ENCODE data around the gene IDH3B. TPM values are rescaled to one million over a fixed set of nuclear protein-coding genes. Genes with fewer than 3 reads are reported as not detected.
A peak's percentile ranks its signal among the peaks of the same experiment; 100 is the strongest.
"Not testable (repeated sequence)": the region's sequence is repeated elsewhere in the genome, so short reads cannot be mapped to it uniquely, and the experiment has no call there.

Gene IDH3B
- total RNA-seq, 2 experiments from 2014 or later: 95.6 to 99.1 TPM

DNA sequence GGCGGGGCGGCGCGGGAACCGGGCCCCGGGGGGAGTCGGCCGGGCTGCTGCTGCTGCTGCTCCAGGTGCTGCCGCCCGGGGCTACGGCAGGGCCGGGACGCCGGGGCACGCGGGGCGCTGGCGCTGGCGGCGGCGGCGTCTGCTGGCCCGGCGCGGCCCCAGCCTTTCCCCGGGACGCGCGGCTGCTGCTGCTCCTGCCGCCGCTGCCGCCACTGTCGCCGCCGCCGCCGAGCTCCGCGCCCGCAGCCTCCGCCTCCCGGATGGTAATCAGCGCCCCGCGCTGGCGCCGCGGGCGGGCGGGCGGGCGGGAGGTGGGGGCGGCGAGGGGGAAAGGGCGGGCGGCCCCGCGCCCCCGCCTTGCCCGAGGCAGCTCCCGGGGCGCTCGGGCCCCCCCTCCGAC, 28.9 kb upstream of the IDH3B start:
- CTCF ChIA-PET: interaction anchor here (0.7 to 1.7 kb wide), 4 partner anchors 25 to 60 kb away, joined by 3 to 5 read pairs (median 4); no protein-coding TSS in a partner anchor
- Mint-ChIP-seq H3K9me3 (no peaks in the 10 kb centered on the region), H3K4me3 (no peak overlapping the region), H3K4me1 (ENCODE audit: low read depth) (peaks cover 17% of the 10 kb centered on the region), H3K36me3 (peaks cover 3% of the 10 kb centered on the region), H3K27ac (no peak overlapping the region), H3K27me3 (peaks cover 40% of the 10 kb centered on the region)
- POLR2A ChIA-PET: no interaction called here
- DNase-seq: peak; percentile 27
- intact Hi-C loops (cut with micrococcal nuclease): no loop called here

DNA sequence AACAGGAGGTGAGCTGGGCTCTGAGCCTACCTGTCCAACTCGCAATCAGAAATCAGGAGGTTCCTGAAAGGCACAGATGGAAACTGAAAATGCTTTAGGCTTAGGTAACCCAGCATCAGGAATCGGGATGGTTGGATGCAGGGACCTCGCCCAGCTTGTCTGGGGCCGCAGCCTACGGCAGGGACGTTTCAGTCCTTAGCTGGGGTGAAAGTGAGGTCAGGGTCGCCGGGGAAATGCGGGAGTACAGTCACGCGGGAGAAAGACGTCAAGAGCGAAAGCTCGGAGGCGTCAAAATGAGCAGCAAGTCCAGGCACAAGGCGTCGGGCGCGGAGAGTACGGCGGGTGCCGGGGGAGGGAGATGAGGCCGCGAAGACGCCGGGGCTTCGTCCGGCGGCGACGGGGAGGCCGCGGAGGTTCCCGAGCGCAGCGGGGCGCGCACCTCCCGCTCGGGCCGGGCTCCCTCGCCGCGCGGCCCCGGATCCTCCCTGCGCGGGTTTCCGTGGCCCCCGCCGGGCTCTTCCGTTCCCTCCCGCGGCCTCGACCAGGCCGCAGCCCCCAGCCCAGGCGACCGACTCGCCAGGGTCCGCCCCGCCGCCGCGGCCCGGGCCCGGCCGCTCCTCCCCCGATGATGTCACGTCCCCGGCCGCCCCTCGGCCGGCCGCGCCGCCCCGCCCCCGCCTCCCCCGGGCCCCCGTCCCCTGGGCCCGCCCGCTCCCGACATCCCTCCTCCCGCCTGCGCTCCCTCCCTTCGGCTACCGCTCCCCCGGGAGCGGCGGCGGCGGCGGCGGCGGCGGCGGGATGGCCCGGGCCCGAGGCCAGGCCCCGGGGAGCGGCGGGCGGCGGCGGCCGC, 28.2 kb upstream of the IDH3B start, which contains the start of gene EBF4:
TSS of gene EBF4 (plus strand) at position 745 of the 850 bp plus-strand sequence. CDS start 866 bp downstream, outside the sequence.
- H3K36me3 Mint-ChIP-seq: peaks cover 3% of the 10 kb centered on the region
- ChIA-PET POLR2A (interaction anchor here (0.6 kb wide), 2 partner anchors 32 kb away, joined by 3 read pairs; no protein-coding TSS in a partner anchor), CTCF (interaction anchor here (0.7 to 1.7 kb wide), 4 partner anchors 26 to 61 kb away, joined by 3 to 5 read pairs (median 3); no protein-coding TSS in a partner anchor)
- peak within 1 kb of the TSS; percentile 72 for H3K4me3 Mint-ChIP-seq
- H3K27ac Mint-ChIP-seq: peak within 1 kb of the TSS; percentile 43
- no peaks in the 10 kb centered on the region for H3K9me3 Mint-ChIP-seq
- H3K4me1 Mint-ChIP-seq (ENCODE audit: low read depth): peaks cover 22% of the 10 kb centered on the region
- peak; percentile 51 for DNase-seq
- H3K27me3 Mint-ChIP-seq: peaks cover 40% of the 10 kb centered on the region
- intact Hi-C loops (cut with micrococcal nuclease): no loop called here

DNA sequence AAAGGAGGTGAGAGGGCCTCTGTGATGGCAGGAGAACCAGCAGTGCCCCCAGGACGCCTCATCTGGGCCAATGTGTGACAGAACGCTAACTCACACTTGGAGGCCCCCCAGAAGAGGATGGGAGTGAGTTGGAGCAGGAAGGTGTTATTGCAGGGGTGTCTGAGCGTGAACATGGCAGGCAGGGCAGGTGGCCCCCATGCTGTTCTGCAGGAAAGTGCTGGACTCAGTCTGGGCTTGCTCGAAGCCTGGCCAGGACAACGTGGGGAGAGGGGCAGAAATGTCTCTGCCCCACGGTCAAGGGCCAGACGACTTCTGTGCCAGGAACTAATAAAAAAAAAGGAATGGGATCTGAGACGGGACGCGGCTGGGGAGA, 27.6 kb upstream of the IDH3B start:
- peak overlapping the region; percentile 72 for H3K4me3 Mint-ChIP-seq
- no peak for DNase-seq
- H3K9me3 Mint-ChIP-seq: no peaks in the 10 kb centered on the region
- H3K4me1 Mint-ChIP-seq (ENCODE audit: low read depth): peaks cover 22% of the 10 kb centered on the region
- ChIA-PET CTCF (interaction anchor here (1.0 to 1.7 kb wide), 2 partner anchors 52 to 61 kb away, joined by 3 to 5 read pairs; no protein-coding TSS in a partner anchor), POLR2A (interaction anchor here (0.6 kb wide), 1 partner anchor 31 kb away, joined by 3 read pairs; no protein-coding TSS in a partner anchor)
- intact Hi-C loops (cut with micrococcal nuclease): no loop called here
- peaks cover 3% of the 10 kb centered on the region for H3K36me3 Mint-ChIP-seq
- H3K27me3 Mint-ChIP-seq: peaks cover 36% of the 10 kb centered on the region
- no peak overlapping the region for H3K27ac Mint-ChIP-seq

DNA sequence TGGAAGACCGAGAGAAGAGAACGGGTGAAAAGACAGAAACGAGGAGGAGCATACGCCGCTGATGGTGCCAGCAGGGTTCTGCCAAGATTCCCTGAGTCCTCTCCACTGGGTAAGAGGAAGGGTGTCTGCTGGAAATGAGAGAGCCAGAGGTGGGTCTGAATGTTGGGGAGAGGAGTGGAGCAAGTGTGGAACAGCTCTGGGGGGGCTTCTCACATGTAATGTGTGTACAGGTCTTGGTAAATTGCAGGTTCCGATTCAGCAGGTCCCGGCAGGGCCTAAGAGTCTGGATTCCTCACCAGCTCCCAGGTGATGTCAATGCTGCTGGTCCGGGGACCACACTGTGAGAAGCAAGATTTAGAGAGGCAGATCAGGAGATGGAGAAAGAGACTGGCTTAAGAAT, 27.1 kb upstream of the IDH3B start:
- DNase-seq: no peak
- Mint-ChIP-seq H3K9me3 (no peaks in the 10 kb centered on the region), H3K4me3 (peak overlapping the region; percentile 72), H3K27me3 (peaks cover 34% of the 10 kb centered on the region), H3K4me1 (ENCODE audit: low read depth) (peaks cover 22% of the 10 kb centered on the region), H3K27ac (no peak overlapping the region), H3K36me3 (peaks cover 3% of the 10 kb centered on the region)
- ChIA-PET POLR2A (no interaction called here), CTCF (interaction anchor here (1.0 to 1.7 kb wide), 2 partner anchors 52 to 62 kb away, joined by 3 to 5 read pairs; no protein-coding TSS in a partner anchor)
- intact Hi-C loops (cut with micrococcal nuclease): no loop called here

DNA sequence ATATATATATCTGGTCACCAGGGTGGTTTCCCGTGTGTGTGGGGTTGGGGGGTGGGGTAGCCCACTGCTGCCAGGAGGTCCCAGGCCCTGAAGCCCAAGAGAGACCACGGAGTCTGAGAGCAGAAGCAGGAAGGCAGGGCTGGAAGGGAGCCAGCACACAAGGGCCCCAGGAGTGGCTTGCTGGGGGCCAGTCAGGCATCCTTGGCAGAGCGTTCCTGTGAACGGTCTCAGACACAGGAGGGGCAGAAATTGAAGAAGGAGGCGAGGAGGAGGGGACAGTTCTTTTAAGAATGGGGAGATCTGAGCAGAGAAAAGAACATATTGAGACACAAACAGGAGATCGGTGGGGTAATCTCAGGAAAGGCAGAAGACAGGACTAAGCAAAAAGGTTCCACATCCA, 26.7 kb upstream of the IDH3B start:
- Mint-ChIP-seq H3K27ac (no peak overlapping the region), H3K9me3 (no peaks in the 10 kb centered on the region), H3K27me3 (peaks cover 30% of the 10 kb centered on the region), H3K36me3 (peaks cover 3% of the 10 kb centered on the region), H3K4me3 (no peak overlapping the region), H3K4me1 (ENCODE audit: low read depth) (peaks cover 22% of the 10 kb centered on the region)
- POLR2A ChIA-PET: no interaction called here
- intact Hi-C loops (cut with micrococcal nuclease): no loop called here
- DNase-seq: no peak
- CTCF ChIA-PET: interaction anchor here (5.2 to 6.1 kb wide), 2 partner anchors 52 to 62 kb away, joined by 42 to 80 read pairs; no protein-coding TSS in a partner anchor

DNA sequence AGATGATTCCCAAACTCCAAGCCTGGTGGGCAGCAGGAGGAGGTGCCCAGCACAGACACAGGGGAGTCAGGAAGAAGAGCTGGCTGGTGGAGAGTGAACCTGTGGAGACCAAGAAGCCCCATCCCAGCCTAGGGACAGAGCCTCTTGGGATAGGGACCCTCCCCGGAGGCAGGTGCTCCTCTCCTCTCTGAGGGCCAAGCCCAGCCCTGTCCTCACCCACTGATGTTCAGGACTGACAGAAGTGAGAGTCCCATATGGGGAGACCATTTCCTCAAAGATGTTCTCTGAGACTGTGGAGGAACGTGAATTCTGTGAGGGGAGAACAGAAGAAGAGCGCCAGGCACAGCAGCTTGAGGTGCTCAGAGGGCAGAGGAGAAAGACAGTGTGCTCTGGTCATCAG, 26.2 kb upstream of the IDH3B start:
- peaks cover 27% of the 10 kb centered on the region for H3K27me3 Mint-ChIP-seq
- no peaks in the 10 kb centered on the region for H3K9me3 Mint-ChIP-seq
- H3K36me3 Mint-ChIP-seq: peaks cover 3% of the 10 kb centered on the region
- H3K4me1 Mint-ChIP-seq (ENCODE audit: low read depth): peaks cover 22% of the 10 kb centered on the region
- POLR2A ChIA-PET: no interaction called here
- no peak overlapping the region for H3K4me3 Mint-ChIP-seq
- DNase-seq: no peak
- H3K27ac Mint-ChIP-seq: no peak overlapping the region
- CTCF ChIA-PET: interaction anchor here (1.2 to 6.1 kb wide), 3 partner anchors 53 to 363 kb away, joined by 4 to 80 read pairs (median 42); no protein-coding TSS in a partner anchor
- intact Hi-C loops (cut with micrococcal nuclease): no loop called here

DNA sequence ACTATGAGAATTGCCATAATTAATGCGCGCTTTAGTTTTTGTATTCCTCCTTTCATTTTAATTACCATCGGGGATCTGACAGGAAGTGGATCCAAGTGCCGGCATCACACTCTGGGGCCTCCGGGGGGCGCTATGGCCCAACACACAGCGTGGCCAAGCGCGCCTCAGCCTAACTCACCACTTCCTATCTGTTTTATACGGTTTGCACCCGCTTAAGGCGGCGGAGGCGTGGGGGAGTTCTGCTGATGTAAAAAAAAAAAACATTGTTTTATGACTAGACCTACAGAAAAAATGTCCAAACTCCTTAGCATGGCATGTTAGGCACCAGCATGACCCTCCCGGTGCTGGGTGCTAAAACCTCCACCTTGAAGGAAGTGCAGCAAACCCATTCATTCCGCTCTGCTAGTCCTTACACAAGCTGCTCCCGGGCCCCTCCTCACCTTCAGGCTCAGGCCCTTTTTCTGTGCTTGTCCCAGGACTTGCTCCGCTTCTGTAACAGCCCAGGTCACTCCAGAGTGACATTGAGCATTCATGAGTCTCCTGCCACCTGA, 24.1 kb upstream of the IDH3B start:
- Mint-ChIP-seq H3K4me3 (peak overlapping the region; percentile 45), H3K27ac (no peak overlapping the region), H3K36me3 (peaks cover 3% of the 10 kb centered on the region), H3K27me3 (peaks cover 16% of the 10 kb centered on the region), H3K4me1 (ENCODE audit: low read depth) (peaks cover 22% of the 10 kb centered on the region), H3K9me3 (no peaks in the 10 kb centered on the region)
- peak; percentile 90 for DNase-seq
- CTCF ChIA-PET: interaction anchor here (0.6 to 6.1 kb wide), 16 partner anchors 12 to 313 kb away, joined by 3 to 80 read pairs (median 4); partner anchors contain the start of gene NOP56
- POLR2A ChIA-PET: interaction anchor here (0.8 to 1.1 kb wide), 3 partner anchors 24 to 359 kb away, joined by 3 read pairs; partner anchors contain the start of gene IDH3B
- intact Hi-C loops (cut with micrococcal nuclease): loop anchor here (1.0 to 2.0 kb wide), 4 partner anchors 55 to 313 kb away; no protein-coding TSS in a partner anchor

DNA sequence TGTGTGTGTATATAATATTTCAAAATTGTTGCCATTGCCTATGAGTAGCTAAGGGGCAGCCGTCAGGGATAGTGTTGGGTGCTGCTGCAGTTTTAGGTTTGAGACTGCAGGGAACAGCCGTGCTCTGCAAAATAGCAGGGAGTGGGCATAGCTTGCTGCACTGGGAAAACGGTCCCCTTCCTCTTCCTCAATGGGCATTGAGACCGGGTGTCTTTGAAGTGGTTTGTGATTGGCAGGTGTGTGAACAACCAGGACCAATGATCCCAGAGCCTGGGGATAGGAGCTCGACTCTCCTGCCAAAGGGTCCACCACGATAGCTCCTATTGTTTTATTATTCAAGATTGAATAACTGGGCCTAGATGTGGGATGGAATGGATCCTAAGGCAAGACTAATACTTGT, 23.5 kb upstream of the IDH3B start:
- DNase-seq: no peak
- H3K36me3 Mint-ChIP-seq: peaks cover 3% of the 10 kb centered on the region
- no peaks in the 10 kb centered on the region for H3K9me3 Mint-ChIP-seq
- no peak overlapping the region for H3K27ac Mint-ChIP-seq
- peaks cover 22% of the 10 kb centered on the region for H3K4me1 Mint-ChIP-seq (ENCODE audit: low read depth)
- H3K4me3 Mint-ChIP-seq: peak overlapping the region; percentile 45
- ChIA-PET POLR2A (no interaction called here), CTCF (interaction anchor here (0.6 to 6.1 kb wide), 16 partner anchors 10 to 313 kb away, joined by 3 to 80 read pairs (median 4); partner anchors contain the start of gene NOP56)
- intact Hi-C loops (cut with micrococcal nuclease): no loop called here
- H3K27me3 Mint-ChIP-seq: peaks cover 19% of the 10 kb centered on the region

DNA sequence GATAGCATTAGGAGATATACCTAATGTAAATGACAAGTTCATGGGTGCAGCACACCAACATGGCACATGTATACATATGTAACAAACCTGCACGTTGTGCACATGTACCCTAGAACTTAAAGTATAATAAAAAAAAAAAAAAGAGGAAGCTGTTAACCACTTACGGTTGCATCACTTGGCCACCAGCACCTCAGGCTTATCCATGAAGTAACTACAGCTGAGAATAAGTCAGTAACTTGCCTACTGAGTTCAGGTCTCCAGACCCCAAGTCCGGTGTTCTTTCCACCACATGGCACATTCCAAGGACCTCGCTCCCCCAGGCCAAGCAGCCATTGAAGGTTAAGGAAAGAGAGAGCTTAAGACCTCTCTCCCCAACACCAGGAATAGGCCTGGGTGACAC, 20.8 kb upstream of the IDH3B start:
- H3K4me1 Mint-ChIP-seq (ENCODE audit: low read depth): peaks cover 13% of the 10 kb centered on the region
- H3K36me3 Mint-ChIP-seq; intact Hi-C loops (cut with micrococcal nuclease); H3K9me3 Mint-ChIP-seq; H3K4me3 Mint-ChIP-seq; H3K27ac Mint-ChIP-seq; DNase-seq: not testable (repeated sequence)
- H3K27me3 Mint-ChIP-seq: peaks cover 14% of the 10 kb centered on the region
- CTCF ChIA-PET: interaction anchor here (0.7 to 6.1 kb wide), 3 partner anchors 29 to 316 kb away, joined by 3 to 80 read pairs (median 4); no protein-coding TSS in a partner anchor
- POLR2A ChIA-PET: interaction anchor here (1.1 kb wide), 1 partner anchor 57 kb away, joined by 3 read pairs; no protein-coding TSS in a partner anchor

DNA sequence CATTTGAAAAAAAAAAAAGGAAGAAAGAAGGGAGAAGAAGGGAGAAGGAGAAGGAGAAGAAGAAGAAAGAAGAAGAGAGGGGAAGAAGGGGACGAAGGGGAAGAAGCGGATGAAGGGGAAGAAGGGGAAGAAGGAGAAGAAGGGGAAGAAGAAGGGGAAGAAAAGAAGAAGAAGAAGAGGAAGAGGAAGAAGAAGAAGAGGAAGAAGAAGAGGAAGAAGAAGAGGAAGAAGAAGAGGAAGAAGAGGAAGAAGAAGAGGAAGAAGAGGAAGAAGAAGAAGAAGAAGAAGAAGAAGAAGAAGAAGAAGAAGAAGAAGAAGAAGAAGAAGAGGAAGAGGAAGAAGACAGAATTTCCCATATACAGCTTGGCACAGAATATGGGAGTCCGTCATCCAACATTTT, 18.0 kb upstream of the IDH3B start:
- CTCF ChIA-PET: not testable (repeated sequence)

DNA sequence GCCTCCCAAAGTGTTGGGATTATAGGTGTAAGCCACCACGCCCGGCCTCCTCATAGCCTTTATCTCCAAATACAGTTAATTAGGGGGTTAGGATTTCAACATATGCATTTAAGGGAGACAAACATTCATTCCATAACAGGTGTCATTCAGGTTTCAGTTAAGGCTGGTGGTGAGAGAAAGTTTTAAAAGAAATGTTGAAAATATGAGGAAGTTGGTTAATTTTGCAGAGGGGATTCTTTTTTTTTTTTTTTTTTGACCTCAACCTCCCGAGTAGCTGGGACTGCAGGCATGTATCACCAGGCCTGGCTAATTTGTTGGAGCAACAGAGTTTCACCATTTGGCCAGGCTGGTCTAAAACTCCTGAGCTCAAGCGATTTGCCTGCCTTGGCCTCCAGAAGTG, 16.0 kb upstream of the IDH3B start:
- Mint-ChIP-seq H3K9me3 (no peaks in the 10 kb centered on the region), H3K27me3 (peaks cover 19% of the 10 kb centered on the region), H3K4me1 (ENCODE audit: low read depth) (no peaks in the 10 kb centered on the region), H3K27ac (no peak overlapping the region), H3K4me3 (no peak overlapping the region), H3K36me3 (no peaks in the 10 kb centered on the region)
- POLR2A ChIA-PET: no interaction called here
- no peak for DNase-seq
- CTCF ChIA-PET: no interaction called here
- intact Hi-C loops (cut with micrococcal nuclease): no loop called here

More for the DNA sequence above, 18.0 kb upstream of the IDH3B start:
- H3K9me3 Mint-ChIP-seq; H3K27ac Mint-ChIP-seq; H3K4me1 Mint-ChIP-seq (ENCODE audit: low read depth); H3K4me3 Mint-ChIP-seq; POLR2A ChIA-PET; DNase-seq; intact Hi-C loops (cut with micrococcal nuclease); H3K36me3 Mint-ChIP-seq: not testable (repeated sequence)
- H3K27me3 Mint-ChIP-seq: peaks cover 19% of the 10 kb centered on the region

DNA sequence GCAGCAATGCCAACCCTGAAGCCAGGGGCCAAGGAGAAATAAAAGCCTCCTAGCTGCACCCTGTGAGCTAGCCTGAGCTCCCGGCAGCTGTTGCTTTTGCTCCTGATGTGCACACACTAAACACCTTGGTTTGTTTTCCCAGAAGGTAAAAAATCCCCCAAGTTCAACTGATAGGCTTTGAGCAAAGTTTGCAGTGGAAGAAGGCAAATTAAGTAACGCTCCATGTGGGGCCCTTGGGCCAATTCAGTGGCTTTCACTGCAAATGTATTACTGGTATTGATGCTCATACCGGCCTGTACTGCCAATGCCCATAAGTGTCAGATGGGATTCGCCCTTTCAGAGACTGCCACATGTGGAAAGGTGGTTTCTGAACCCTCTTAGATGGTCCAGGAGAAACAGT, 9.4 kb upstream of the IDH3B start:
- no peak for DNase-seq
- Mint-ChIP-seq H3K36me3 (no peaks in the 10 kb centered on the region), H3K4me3 (no peak overlapping the region), H3K27me3 (no peaks in the 10 kb centered on the region), H3K27ac (no peak overlapping the region), H3K4me1 (ENCODE audit: low read depth) (no peaks in the 10 kb centered on the region), H3K9me3 (no peaks in the 10 kb centered on the region)
- ChIA-PET CTCF (interaction anchor here (0.7 to 1.0 kb wide), 4 partner anchors 9 to 165 kb away, joined by 3 read pairs; partner anchors contain the start of genes IDH3B and NOP56), POLR2A (no interaction called here)
- intact Hi-C loops (cut with micrococcal nuclease): no loop called here

Data from activated CD4-positive, alpha-beta memory T cell treated with anti-CD3 and anti-CD28 coated beads for 36 hours (primary cell).